ENCODE results near the gene EXTL1.

GRCh38 chr1:26025060-26025459 lies 3.5 kb downstream of the EXTL1 start:
- TF ChIP-seq, protein P1, sequence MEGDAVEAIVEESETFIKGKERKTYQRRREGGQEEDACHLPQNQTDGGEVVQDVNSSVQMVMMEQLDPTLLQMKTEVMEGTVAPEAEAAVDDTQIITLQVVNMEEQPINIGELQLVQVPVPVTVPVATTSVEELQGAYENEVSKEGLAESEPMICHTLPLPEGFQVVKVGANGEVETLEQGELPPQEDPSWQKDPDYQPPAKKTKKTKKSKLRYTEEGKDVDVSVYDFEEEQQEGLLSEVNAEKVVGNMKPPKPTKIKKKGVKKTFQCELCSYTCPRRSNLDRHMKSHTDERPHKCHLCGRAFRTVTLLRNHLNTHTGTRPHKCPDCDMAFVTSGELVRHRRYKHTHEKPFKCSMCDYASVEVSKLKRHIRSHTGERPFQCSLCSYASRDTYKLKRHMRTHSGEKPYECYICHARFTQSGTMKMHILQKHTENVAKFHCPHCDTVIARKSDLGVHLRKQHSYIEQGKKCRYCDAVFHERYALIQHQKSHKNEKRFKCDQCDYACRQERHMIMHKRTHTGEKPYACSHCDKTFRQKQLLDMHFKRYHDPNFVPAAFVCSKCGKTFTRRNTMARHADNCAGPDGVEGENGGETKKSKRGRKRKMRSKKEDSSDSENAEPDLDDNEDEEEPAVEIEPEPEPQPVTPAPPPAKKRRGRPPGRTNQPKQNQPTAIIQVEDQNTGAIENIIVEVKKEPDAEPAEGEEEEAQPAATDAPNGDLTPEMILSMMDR (conservative IDR thresholded peaks at IDR 0.05; ENCODE audit: low read depth, low read length), result no peak
- no peak for TF ChIP-seq CEBPB (IDR thresholded peaks at IDR 0.05; ENCODE audit: low read depth, low read length)
- no peak for TF ChIP-seq SMC3 (IDR thresholded peaks at IDR 0.05; ENCODE audit: low read depth, low read length)
- no peak for TF ChIP-seq POLR2A (IDR thresholded peaks at IDR 0.05; ENCODE audit: low read depth, low read length)
- no peak for TF ChIP-seq RAD21 (IDR thresholded peaks at IDR 0.05; ENCODE audit: low read length)
- no peak for TF ChIP-seq FOS (IDR thresholded peaks at IDR 0.05; ENCODE audit: low read depth, low read length)
- no peak for TF ChIP-seq RCOR1 (IDR thresholded peaks at IDR 0.05; ENCODE audit: insufficient replicate concordance, low read length)
- TF ChIP-seq MXI1 (IDR thresholded peaks at IDR 0.05; ENCODE audit: borderline replicate concordance, low read depth, low read length), result no peak

Measured in IMR-90 (cell line).